Retina (tissue), 1 donor: ENCODE measurements around the gene TMEM54.

Experiments
- DNase-seq: peaks from one replicate; pipeline ENCODE4 v3.0.0-alpha.2; 2016

Gene TMEM54

DNA sequence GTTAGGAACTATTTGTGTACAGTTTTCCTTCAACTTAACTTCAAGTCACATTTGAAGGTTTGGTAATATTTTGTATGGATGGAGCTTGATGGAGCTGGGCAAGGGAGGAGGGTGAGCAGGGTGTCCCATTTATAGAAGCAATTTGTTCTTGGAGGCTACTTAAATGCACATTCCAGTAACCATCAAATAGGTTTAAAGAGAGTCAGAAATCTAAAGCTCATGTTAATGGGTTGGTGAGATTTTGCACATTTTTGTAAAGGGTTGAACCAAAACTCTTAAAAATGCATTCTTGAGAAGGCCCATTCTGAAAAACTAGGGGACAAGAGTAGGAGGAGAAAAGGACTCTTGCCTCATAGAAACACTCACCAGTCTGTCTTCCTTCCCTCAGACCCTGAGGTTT lies 40.6 kb downstream of the TMEM54 start:
- no peak for DNase-seq

GRCh38 chr1:32859915-32860314 lies 41.3 kb downstream of the TMEM54 start:
- DNase-seq: no peak

GRCh38 chr1:32858791-32859190 lies 42.4 kb downstream of the TMEM54 start:
- no peak for DNase-seq

DNA sequence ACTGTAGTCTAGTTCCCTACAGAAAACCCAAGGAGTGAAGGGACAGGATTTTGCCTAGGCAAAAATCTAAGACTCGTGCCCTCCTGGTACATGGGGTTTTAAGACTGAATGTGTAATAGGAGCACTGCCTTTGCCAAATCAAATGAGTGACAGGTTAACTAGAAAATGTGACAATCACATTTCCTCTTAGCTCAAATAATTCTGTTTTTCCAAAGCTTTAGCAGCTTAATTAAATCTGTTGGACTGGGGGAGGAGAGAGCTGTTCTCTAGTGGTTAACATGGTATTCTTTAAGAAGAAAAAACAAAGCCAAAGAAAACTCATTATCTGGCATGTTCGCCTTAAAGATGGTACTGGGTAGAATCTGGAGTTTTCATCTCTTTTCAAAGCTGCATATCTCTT lies 43.1 kb downstream of the TMEM54 start:
- DNase-seq: no peak

DNA sequence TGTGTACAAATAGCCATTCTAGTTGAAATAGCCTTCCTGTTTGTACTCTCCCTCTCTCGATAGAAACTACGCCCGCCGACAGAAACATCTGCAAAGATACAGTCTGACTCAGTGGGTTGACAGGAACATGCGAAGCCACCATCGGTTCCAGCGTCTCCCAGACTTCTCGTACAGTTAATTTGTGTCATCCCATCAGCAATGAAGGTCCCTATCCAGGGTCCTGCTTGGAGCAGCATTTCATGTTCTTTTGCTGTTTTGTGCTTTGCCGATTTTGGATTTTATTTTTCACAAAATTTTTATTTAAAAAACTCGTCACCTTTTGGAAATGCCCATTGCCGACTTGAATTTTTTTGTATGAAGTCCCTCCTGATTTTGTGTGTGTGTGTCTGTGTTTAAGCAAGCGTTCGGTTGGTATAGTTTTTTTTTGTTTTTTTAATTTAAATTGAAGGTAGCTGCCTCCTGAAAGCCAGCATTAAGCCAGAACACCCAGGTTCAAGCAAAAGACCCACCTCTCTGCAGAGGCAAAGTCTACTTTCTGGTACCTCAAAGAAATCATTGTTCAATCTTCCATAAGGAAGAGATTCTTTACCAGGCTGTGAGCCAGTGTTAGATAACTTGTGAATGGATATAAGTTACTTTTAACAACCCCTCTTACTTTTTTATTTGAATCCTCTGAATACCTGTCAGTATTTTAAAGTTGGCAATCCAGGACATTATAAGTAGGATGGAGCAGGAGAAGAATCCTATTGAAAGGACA lies 45.1 kb downstream of the TMEM54 start:
- no peak for DNase-seq

GRCh38 chr1:32848354-32849063 lies 52.7 kb downstream of the TMEM54 start:
- DNase-seq: no peak
